Epithelial cell of prostate (primary cell): ENCODE data around the gene FLYWCH2.

Experiments used
- DNase-seq: peaks from one replicate; pipeline ENCODE4 v3.0.0-alpha.2; 2011; ENCODE audit warnings: low read depth, low spot score
- H3K27ac ChIP-seq: fragments of 450-650 bp; 2 replicates; pipeline ENCODE4 v1.5.1; 2017; ENCODE audit warnings: mild to moderate bottlenecking

Gene FLYWCH2, protein sequence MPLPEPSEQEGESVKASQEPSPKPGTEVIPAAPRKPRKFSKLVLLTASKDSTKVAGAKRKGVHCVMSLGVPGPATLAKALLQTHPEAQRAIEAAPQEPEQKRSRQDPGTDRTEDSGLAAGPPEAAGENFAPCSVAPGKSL

DNA sequence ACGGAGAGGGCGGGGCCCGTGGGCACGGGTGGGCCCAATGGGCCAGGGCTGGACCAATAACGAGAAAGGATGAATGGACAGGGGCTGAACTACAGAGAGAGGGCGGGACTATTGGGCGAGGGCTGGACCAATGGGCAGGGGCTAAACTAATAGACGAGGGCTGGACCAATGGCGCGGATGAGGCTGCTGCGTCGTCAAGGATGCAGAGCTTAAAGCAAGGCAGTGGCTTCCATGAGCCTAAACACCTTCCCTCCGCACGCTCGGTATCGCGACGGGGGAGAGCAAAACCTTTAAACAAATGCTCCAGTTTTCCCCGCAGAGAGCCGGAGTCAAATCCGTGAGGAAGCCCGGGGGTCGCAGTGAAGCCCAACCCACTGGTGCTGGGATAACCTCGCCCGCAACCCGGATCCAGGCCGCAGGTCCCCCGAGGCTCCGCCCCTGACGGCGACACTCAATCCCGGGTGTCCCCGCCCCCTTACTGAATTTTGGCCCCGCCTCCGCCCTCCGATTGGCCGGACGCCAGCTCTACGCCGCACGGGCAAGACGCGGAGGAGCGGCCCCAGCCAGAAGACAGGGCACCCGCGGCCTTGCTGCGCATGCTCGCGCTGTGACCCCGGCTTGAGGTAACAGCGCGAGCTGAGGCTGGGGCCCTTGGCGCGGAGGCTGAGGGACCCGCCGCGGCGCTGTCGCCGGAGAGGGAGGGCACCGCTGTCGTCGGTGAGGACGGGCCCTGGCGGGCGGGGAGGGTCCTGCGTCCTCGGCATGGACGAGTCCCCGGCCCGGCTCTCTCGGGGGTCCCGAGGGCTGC lies at the start of gene FLYWCH2:
Gene FLYWCH2 (plus strand): TSS at position 566 of the 808 bp plus-strand sequence. CDS start 13,235 bp downstream, outside the sequence.
- peak; percentile 96 for DNase-seq
- H3K27ac ChIP-seq = peak within 1 kb of the TSS; percentile 63

GRCh38 chr16:2833776-2834175 lies 49.2 kb upstream of the FLYWCH2 start:
- DNase-seq = no peak
- H3K27ac ChIP-seq = no peak overlapping the region

DNA sequence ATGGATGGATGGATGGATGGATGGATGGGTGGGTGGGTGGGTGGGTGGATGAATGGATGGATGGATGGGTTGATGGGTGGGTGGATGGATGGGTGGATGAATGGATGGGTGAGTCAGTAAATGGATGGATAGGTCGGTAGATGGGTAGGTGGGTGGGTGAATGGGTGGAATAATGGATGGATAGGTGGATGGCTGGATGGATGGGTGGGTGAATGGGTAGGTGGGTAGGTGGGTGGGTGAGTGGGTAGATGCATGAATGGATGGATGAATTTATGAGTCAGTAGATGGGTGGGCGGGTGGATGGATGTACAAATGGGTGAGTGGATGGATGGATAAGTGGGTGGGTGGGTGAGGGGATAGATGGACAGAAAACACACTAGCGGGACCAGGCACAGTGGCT lies 48.0 kb upstream of the FLYWCH2 start:
- peak overlapping the region; percentile 81 for H3K27ac ChIP-seq
- no peak for DNase-seq

DNA sequence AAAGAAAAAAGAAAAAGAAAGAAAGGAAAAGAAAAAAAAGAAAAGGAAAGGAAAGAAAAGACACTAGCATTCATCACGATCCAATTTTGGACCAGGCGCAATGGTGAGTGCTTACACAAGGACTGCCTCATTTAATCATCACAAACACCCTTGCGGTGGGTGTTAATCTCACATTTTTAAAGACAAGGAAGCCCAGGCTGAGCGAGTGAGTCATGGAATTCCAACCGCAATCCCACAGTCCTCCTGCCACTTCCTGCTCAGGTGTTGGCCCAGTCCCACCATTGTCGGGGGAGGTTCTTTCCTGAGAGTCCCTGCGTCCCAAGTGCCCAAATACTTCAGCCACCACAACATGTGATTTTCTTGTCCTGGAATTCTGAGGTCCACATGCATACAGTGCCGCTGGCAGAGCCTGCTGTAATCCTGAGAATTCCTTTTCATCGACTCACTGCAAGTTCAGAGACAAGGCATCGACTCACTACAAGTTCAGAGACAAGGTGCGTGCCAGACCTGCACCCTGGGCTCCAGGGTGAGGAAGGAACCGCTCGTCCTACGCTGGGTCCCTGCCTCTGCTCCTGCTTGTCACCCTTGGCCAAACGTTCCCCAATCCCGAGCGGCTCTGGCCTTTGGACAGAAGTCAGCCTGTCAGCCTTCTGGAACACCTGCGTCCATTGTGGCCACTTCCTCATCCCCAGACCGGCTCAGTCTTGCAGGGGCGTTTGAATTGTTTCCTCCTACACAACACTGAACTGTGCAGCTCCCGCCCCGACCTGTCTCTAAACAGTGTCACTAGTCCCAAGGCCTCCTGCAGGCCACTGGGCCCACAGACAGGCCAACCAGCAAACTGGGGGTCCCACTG lies 47.1 kb upstream of the FLYWCH2 start:
- peak overlapping the region; percentile 81 for H3K27ac ChIP-seq

DNA sequence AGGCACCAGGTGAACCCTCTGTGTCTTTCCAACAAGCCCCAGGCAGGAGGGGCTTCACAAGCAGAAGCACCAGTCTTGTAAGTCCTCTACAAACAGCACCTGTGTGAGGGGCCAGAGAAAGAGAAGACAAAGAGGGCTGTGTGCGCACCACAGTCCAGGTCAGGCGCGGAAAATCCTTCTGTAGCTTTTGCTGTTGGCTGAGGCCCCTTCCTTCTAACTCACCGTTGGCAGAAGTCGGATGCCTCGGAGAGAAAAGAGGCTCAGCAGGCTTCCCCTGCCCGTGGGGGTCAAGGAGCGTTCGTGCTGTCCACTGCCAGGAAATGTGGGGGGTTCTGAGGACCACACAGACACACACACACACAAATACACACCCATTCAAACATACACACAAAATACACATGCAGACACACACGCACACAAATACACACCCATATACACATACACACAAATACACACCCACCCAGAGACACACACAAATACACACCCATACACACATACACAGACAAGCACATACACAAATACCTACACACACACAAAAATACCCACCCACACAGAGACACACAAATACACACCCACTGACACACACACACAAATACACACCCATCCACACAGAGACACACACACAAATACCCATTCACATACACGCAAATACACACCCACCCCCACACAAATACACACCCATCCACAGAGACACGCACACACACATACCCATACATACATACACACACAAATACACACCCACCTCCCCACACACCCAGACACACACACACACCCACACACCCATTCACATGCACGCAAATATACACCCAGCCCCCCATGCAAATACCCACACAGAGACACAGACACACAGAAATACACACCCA lies 46.1 kb upstream of the FLYWCH2 start:
- H3K27ac ChIP-seq = peak overlapping the region; percentile 81
- DNase-seq = no peak

More for the DNA sequence above, 47.1 kb upstream of the FLYWCH2 start:
- DNase-seq = peak; percentile 91

- no peak for DNase-seq
- H3K27ac ChIP-seq = no peak overlapping the region
These were observed 44.1 kb upstream of the FLYWCH2 start for GRCh38 chr16:2838928-2839327.

- no peak for DNase-seq
- H3K27ac ChIP-seq = no peak overlapping the region
These were observed 43.2 kb upstream of the FLYWCH2 start for GRCh38 chr16:2839650-2840450.

- H3K27ac ChIP-seq = no peak overlapping the region
- DNase-seq = no peak
These were observed 42.1 kb upstream of the FLYWCH2 start for GRCh38 chr16:2840914-2841313.

- no peak for DNase-seq
- no peak overlapping the region for H3K27ac ChIP-seq
These were observed 41.2 kb upstream of the FLYWCH2 start for GRCh38 chr16:2841606-2842339.

- DNase-seq = no peak
- no peak overlapping the region for H3K27ac ChIP-seq
These were observed 40.5 kb upstream of the FLYWCH2 start for GRCh38 chr16:2842340-2843000.

DNA sequence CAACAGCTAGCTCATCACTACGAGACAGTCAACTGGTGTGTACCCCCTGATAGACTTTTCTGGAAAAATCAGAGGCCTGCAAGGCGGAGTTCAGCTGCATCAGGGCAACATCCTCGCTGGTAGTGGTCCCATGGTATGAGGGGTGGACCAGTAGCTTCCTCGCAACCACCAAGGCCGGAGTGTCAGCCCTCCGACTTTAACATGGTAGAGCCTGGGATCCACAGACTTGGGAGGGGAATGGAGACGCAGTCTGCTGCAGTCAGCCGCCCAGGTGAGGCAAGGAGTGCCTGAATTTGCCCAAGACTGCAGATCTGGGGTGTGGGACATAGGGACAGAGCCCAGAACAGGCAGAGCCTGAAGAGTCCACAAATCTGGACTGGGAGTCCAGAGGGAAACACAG lies 39.5 kb upstream of the FLYWCH2 start:
- no peak for DNase-seq
- H3K27ac ChIP-seq = no peak overlapping the region

GRCh38 chr16:2845116-2845515 lies 37.9 kb upstream of the FLYWCH2 start:
- H3K27ac ChIP-seq = no peak overlapping the region
- no peak for DNase-seq

DNA sequence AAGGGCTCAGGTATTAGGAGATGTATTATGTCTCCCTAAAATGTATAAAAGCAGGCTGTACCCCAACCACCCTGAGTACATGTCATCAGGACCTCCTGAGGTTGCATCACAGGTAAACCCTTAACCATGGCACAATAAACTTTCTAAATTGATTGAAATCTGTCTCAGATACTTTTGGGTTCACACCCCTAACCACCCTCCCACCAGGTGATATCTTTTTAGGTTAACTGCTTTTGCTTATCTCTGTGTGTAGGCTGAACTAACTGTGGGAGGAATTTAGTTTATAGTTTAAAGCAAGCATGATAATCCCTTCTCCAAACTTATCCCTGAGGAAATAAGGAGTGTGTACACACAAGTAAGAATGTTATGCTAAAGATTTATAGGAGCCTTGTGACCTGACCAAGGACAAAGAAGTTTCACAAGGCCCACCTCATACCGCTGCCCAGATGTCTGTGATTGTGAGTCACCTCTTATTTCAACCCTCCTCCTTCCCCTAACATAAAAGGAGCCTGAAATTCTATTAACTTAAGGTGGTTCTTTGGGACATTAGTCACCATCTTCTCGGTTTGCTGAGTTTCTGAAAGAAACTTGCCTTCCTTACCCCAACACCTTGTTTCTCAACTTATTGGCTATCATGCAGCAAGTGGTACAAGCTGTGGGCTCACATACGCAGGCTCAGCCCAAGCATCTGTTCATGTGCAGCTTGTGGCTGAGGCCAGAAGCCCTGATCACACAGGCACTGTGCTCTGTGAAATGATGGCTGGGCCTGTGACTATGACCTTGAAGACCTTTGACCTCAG lies 36.3 kb upstream of the FLYWCH2 start:
- peak overlapping the region; percentile 68 for H3K27ac ChIP-seq
- DNase-seq = no peak

DNA sequence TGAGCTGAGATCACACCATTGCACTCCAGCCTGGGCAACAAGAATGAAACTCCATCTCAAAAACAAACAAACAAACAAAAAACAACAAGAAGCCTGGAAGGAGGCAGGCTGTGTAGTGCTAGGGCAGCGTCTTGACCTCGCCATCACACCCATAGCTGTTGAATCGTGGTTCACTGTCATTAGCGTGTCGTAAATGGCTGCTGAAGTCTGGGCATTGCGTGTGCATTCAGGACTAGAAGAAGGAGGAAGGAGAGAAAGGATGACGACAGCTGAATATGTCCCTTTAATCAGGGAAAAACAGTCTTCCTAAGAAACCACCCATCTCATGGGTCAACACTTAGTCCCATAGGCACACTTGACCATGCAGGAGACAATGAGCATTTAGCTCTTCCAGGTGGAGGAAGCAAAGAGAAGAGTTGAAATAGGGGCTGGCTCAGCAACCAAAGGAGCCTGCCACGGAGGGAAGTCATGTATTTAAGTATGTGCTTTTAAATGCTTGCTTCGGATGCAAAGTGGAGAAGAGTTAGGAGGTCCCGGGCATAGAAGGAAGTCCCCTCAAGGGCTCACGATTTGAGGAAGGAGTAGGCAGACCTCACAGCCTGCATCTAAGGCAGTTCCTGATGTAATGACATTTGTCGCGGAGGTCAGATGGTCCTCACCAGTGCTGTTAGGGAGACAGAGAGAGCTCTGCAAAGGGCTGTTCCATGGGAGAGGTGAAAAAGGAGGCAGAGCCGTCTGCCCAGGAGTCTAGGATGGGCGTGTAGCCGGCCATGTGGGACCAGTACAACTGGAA lies 33.9 kb upstream of the FLYWCH2 start:
- no peak overlapping the region for H3K27ac ChIP-seq

GRCh38 chr16:2852003-2852730 lies 30.8 kb upstream of the FLYWCH2 start:
- DNase-seq = no peak
- H3K27ac ChIP-seq = no peak overlapping the region

More for the DNA sequence above, 33.9 kb upstream of the FLYWCH2 start:
- DNase-seq = no peak
